SK-N-SH (cell line): ENCODE results near the gene USP40. TPM values are rescaled to one million over a fixed set of nuclear protein-coding genes. Genes with fewer than 3 reads are reported as not detected.

Experiments used
- CTCF ChIA-PET: fragments of 300-600, 350-600 bp; formaldehyde crosslinking; extraction: SDS; loops from one replicate; lab custom pipeline; 2021; lab: Yijun Ruan, JAX
- POLR2A ChIA-PET: fragments of 350-600 bp; sonication (Branson Sonifier 250); formaldehyde crosslinking; extraction: SDS; loops from one replicate; lab custom pipeline; 2020; ENCODE audit warnings: antibody characterized with exemption, inconsistent platforms; lab: Yijun Ruan, JAX
- DNase-seq: peaks from one replicate; pipeline ENCODE4 v3.0.0; 2012
- H2AFZ ChIP-seq: fragments of 200-600 bp; sonication (generic); 2 replicates; pipeline ENCODE4 v1.8.1; 2016; ENCODE audit warnings: antibody characterized with exemption, mild to moderate bottlenecking, low read depth
- H3F3A ChIP-seq: fragments of 200-600 bp; sonication (generic); replicated peaks from 2 replicates; pipeline ENCODE3; 2016; ENCODE audit warnings: antibody characterized with exemption, mild to moderate bottlenecking; ENCODE audit not compliant: insufficient read depth
- H3K27ac ChIP-seq, 2 experiments: fragments of 200-500 bp in 1 of 2; fragments of 200-600 bp in 1 of 2; sonication (Bioruptor generic) in 1 of 2; sonication (generic), shearing (Covaris generic) in 1 of 2; 2 replicates each; pipeline versions ENCODE4 v1.5.1 to v1.6.1; 2014 to 2016; ENCODE audit warnings: low read depth in 2 of 2, inconsistent platforms in 1 of 2, low read length in 1 of 2, mild to moderate bottlenecking in 1 of 2, mixed read lengths in 1 of 2
- H3K27me3 ChIP-seq: fragments of 200-600 bp; sonication (generic), shearing (Covaris generic); 2 replicates; pipeline ENCODE4 v1.6.1; 2016; ENCODE audit warnings: mixed run types; ENCODE audit not compliant: insufficient read depth
- H3K36me3 ChIP-seq, 2 experiments: fragments of 200-500 bp in 1 of 2; fragments of 200-600 bp in 1 of 2; sonication (Bioruptor generic) in 1 of 2; sonication (generic) in 1 of 2; replicated peaks in 1 of 2; 2 replicates each; pipeline versions ENCODE3 to v1.5.1; 2014 to 2016; ENCODE audit warnings: low read length in 1 of 2, mild to moderate bottlenecking in 1 of 2; ENCODE audit not compliant: insufficient read depth in 2 of 2, control insufficient read depth in 1 of 2
- H3K4me1 ChIP-seq, 2 experiments: fragments of 200-500 bp in 1 of 2; fragments of 200-600 bp in 1 of 2; sonication (Bioruptor generic) in 1 of 2; sonication (generic), shearing (Covaris generic) in 1 of 2; 2 replicates each; pipeline versions ENCODE4 v1.5.1 to v1.6.1; 2014 to 2016; ENCODE audit warnings: low read depth in 1 of 2, low read length in 1 of 2, mixed run types in 1 of 2; ENCODE audit not compliant: insufficient read depth in 2 of 2, control insufficient read depth in 1 of 2
- H3K4me2 ChIP-seq: fragments of 200-600 bp; sonication (generic), shearing (Covaris generic); 2 replicates; pipeline ENCODE4 v1.6.1; 2017; ENCODE audit warnings: mixed run types
- H3K4me3 ChIP-seq, 2 experiments: fragments of 200-500 bp in 1 of 2; fragments of 200-600 bp in 1 of 2; sonication (Bioruptor generic) in 1 of 2; sonication (generic), shearing (Covaris generic) in 1 of 2; 2 replicates each; pipeline versions ENCODE4 v1.5.1 to v1.8.1; 2014 to 2016; ENCODE audit warnings: low read depth in 2 of 2, inconsistent platforms in 1 of 2, low read length in 1 of 2, mild to moderate bottlenecking in 1 of 2, mixed read lengths in 1 of 2, moderate library complexity in 1 of 2
- H3K79me2 ChIP-seq: fragments of 200-600 bp; sonication (generic); 2 replicates; pipeline ENCODE4 v1.8.1; 2017; ENCODE audit warnings: mild to moderate bottlenecking; ENCODE audit not compliant: insufficient read depth
- H3K9ac ChIP-seq: fragments of 200-600 bp; sonication (generic); 2 replicates; pipeline ENCODE4 v1.6.1; 2017; ENCODE audit warnings: mixed run types
- H3K9me2 ChIP-seq: fragments of 200-600 bp; sonication (generic); 2 replicates; pipeline ENCODE4 v1.6.1; 2017; ENCODE audit warnings: mixed run types
- H3K9me3 ChIP-seq: fragments of 200-600 bp; sonication (generic); 2 replicates; pipeline ENCODE4 v1.6.1; 2017; ENCODE audit warnings: mixed run types, mild to moderate bottlenecking, moderate library complexity
- H4K20me1 ChIP-seq: fragments of 200-600 bp; sonication (generic); 2 replicates; pipeline ENCODE4 v1.6.1; 2017; ENCODE audit warnings: mild to moderate bottlenecking, mixed run types; ENCODE audit not compliant: insufficient read depth
- CHD2 ChIP-seq: fragments of 150-350 bp; IDR thresholded peaks from 2 replicates; pipeline ENCODE4 v1.6.1; 2018; ENCODE audit warnings: low read length; ENCODE audit not compliant: partially characterized antibody
- ELF1 ChIP-seq: IDR thresholded peaks from 2 replicates; pipeline ENCODE4 v1.4.0; 2012
- EZH2phosphoT487 ChIP-seq: fragments of 200-600 bp; sonication (generic); IDR thresholded peaks from 2 replicates; pipeline ENCODE4 v1.6.1; 2017; ENCODE audit warnings: low read depth, mixed run types, mild to moderate bottlenecking, antibody characterized with exemption, moderate library complexity, borderline replicate concordance
- FOSL2 ChIP-seq: IDR thresholded peaks from 2 replicates; pipeline ENCODE4 v1.4.0; 2012; ENCODE audit warnings: low read depth, mild to moderate bottlenecking, moderate library complexity, borderline replicate concordance
- FOXJ3 ChIP-seq: sonication (generic); formaldehyde crosslinking; IDR thresholded peaks from 2 replicates; pipeline ENCODE4 v1.5.1; 2020; ENCODE audit warnings: mild to moderate bottlenecking, missing genetic modification reagents
- NFIC ChIP-seq: IDR thresholded peaks from 2 replicates; pipeline ENCODE4 v1.4.0; 2012; ENCODE audit warnings: borderline replicate concordance
- NRF1 ChIP-seq: IDR thresholded peaks from 2 replicates; pipeline ENCODE4 v1.6.1; 2012; ENCODE audit warnings: low read depth, mild to moderate bottlenecking, low read length
- POLR2AphosphoS5 ChIP-seq: IDR thresholded peaks from 2 replicates; pipeline ENCODE4 v1.6.1; 2012; ENCODE audit warnings: low read depth, low read length
- RAD21 ChIP-seq: IDR thresholded peaks from 2 replicates; pipeline ENCODE4 v1.6.1; 2012; ENCODE audit warnings: mild to moderate bottlenecking, low read length
- RCOR1 ChIP-seq: fragments of 150-350 bp; IDR thresholded peaks from 2 replicates; pipeline ENCODE4 v1.6.1; 2017; ENCODE audit warnings: antibody characterized with exemption, low read length
- RFX5 ChIP-seq: IDR thresholded peaks from 2 replicates; pipeline ENCODE4 v1.6.1; 2012; ENCODE audit warnings: mild to moderate bottlenecking, improper control_type of control experiment, low read length
- SIN3A ChIP-seq: IDR thresholded peaks from 2 replicates; pipeline ENCODE4 v1.6.1; 2012; ENCODE audit warnings: low read depth, mild to moderate bottlenecking, low read length, moderate library complexity, borderline replicate concordance
- SMC3 ChIP-seq: IDR thresholded peaks from 2 replicates; pipeline ENCODE4 v1.6.1; 2012; ENCODE audit warnings: low read depth, low read length, improper control_type of control experiment
- TAF1 ChIP-seq: IDR thresholded peaks from 2 replicates; pipeline ENCODE4 v1.6.1; 2012; ENCODE audit warnings: low read depth, mild to moderate bottlenecking, low read length, moderate library complexity, borderline replicate concordance
- TEAD4 ChIP-seq: IDR thresholded peaks from 2 replicates; pipeline ENCODE4 v1.4.0; 2012; ENCODE audit warnings: mild to moderate bottlenecking, borderline replicate concordance; ENCODE audit not compliant: insufficient read depth
- WGBS: methylation state at CpG from one replicate; pipeline ENCODE4 v1.1.6; 2017; ENCODE audit warnings: low lambda C conversion rate; 5-methylcytosine and 5-hydroxymethylcytosine counted together
- polyA plus RNA-seq, 3 experiments: library from polyadenylated mRNA; depleted of rRNA; stranded (reverse); fragments of >200 nt; gene quantifications; 2 replicates each; pipeline ENCODE4 v1.2.3, GENCODE V29; 2012
- TF ChIP-seq, protein P1 (sequence below): IDR thresholded peaks from 2 replicates; pipeline ENCODE4 v1.4.0; 2012; ENCODE audit warnings: low read depth, borderline replicate concordance
- TF ChIP-seq, protein P2 (sequence below): IDR thresholded peaks from 2 replicates; pipeline ENCODE4 v1.4.0; 2012; ENCODE audit warnings: low read depth
- TF ChIP-seq, protein P3 (sequence below): IDR thresholded peaks from 2 replicates; pipeline ENCODE4 v1.4.0; 2012; ENCODE audit warnings: low read depth, borderline replicate concordance

Gene USP40
- polyA plus RNA-seq, 1 of the 3 experiments (the other 2 are of a cell fraction) = 37.0 TPM

DNA sequence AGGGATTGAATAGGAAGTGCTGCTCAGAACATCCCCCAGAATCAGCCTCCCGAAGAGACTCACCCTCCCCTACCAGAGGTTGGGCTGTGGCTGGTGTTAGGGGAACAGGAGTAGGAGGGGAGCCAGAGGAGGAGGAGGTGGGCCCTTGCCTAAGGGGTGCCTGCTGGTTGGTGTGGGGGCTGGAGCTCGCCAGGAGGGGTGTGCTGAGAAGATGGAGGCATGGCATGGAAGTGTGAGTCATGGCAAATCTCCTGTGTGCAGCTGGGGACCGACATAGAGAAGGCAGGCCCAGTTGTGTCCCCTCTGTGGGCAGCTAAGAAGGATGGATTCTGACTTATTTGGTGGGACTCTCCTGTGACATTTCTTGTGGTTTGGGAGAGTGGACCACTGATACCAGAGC is 138.6 kb downstream of the USP40 start:
- no peak for DNase-seq
- Histone ChIP-seq H2AFZ (no peak overlapping the region), H3K9me3 (no peaks in the 10 kb centered on the region), H3K79me2 (peaks cover 82% of the 10 kb centered on the region), H3K36me3 (peaks cover 0 to 3% of the 10 kb centered on the region in 2 experiments), H3K9me2 (no peaks in the 10 kb centered on the region), H3F3A (peaks cover 15% of the 10 kb centered on the region), H3K4me1 (peaks cover 0 to 34% of the 10 kb centered on the region in 2 experiments; a peak in 3 of 4 replicates), H3K27me3 (no peaks in the 10 kb centered on the region), H3K27ac (no peak overlapping the region), H3K4me3 (no peak overlapping the region), H4K20me1 (no peaks in the 10 kb centered on the region), H3K4me2 (no peak overlapping the region), H3K9ac (no peak overlapping the region)
- no peak for TF ChIP-seq FOSL2
- 89% methylated on average over 3 of the region's 3 CpGs for WGBS
- POLR2A ChIA-PET = no interaction called here
- CTCF ChIA-PET = interaction anchor here (2.4 to 5.1 kb wide), 2 partner anchors 11 to 16 kb away, joined by 8 to 29 read pairs; no protein-coding TSS in a partner anchor

DNA sequence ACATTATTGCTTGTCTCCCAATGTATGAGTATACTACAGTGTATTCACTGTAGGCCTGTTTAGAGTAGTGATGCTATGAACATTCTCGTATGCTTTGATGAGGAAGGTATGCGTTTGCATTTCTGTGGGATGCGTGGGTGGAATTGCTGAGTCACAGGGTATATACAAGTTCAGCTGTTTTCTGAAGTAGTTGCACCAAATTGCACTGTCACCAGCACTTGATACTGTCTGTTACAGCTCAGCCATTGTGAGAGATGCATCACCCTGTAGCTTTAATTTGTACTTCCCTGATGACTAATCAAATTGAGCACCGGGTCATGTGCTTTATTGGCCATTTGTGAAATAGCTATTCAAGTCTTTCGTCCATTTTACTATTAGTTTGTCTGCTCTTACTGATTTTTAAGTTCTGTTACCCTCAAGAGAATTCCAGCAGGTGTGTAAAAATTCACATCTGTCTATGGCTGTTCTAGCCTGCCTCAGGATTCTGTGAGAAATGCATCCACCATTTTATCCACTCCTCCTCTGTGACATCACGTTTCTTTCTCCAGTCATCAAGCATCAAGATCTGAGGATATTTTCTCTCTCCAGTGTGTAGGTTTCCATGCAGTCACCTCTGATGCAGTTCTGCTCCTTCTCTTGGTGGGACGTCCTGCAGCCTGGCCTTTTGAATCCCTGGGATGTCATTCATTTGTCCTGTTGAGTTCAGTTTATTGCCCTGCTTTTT is 139.8 kb downstream of the USP40 start:
- Histone ChIP-seq H3K79me2 (peaks cover 82% of the 10 kb centered on the region), H3K36me3 (peaks cover 0 to 3% of the 10 kb centered on the region in 2 experiments), H4K20me1 (no peaks in the 10 kb centered on the region)
- TF ChIP-seq POLR2AphosphoS5 = no peak
- TF ChIP-seq TEAD4 = no peak
- TF ChIP-seq, protein P1, sequence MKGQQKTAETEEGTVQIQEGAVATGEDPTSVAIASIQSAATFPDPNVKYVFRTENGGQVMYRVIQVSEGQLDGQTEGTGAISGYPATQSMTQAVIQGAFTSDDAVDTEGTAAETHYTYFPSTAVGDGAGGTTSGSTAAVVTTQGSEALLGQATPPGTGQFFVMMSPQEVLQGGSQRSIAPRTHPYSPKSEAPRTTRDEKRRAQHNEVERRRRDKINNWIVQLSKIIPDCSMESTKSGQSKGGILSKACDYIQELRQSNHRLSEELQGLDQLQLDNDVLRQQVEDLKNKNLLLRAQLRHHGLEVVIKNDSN = 0 out of 2 replicates have a peak, but pooled peaks have one; percentile 15
- no peak for TF ChIP-seq SIN3A
- TF ChIP-seq FOXJ3 (CRISPR knock-in tag) = no peak
- TF ChIP-seq EZH2phosphoT487 = no peak
- TF ChIP-seq ELF1 = no peak
- no peak for TF ChIP-seq TAF1
- TF ChIP-seq RAD21 = no peak
- no peak for TF ChIP-seq RCOR1
- TF ChIP-seq NRF1 = no peak
- 0 out of 2 replicates have a peak, but pooled peaks have one; percentile 27 for TF ChIP-seq FOSL2
- no peak for TF ChIP-seq RFX5
- no peak for TF ChIP-seq NFIC
- no peak for TF ChIP-seq CHD2
- TF ChIP-seq SMC3 = no peak
- TF ChIP-seq, protein P2, sequence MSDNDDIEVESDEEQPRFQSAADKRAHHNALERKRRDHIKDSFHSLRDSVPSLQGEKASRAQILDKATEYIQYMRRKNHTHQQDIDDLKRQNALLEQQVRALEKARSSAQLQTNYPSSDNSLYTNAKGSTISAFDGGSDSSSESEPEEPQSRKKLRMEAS = no peak
- TF ChIP-seq, protein P3, sequence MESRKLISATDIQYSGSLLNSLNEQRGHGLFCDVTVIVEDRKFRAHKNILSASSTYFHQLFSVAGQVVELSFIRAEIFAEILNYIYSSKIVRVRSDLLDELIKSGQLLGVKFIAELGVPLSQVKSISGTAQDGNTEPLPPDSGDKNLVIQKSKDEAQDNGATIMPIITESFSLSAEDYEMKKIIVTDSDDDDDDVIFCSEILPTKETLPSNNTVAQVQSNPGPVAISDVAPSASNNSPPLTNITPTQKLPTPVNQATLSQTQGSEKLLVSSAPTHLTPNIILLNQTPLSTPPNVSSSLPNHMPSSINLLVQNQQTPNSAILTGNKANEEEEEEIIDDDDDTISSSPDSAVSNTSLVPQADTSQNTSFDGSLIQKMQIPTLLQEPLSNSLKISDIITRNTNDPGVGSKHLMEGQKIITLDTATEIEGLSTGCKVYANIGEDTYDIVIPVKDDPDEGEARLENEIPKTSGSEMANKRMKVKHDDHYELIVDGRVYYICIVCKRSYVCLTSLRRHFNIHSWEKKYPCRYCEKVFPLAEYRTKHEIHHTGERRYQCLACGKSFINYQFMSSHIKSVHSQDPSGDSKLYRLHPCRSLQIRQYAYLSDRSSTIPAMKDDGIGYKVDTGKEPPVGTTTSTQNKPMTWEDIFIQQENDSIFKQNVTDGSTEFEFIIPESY = no peak
- TF ChIP-seq, all 33 proteins: peak for 2
- peaks cover 0 to 39% of the 10 kb centered on the region in 2 experiments; a peak in 3 of 4 replicates for H3K4me1 ChIP-seq
- no peak overlapping the region for H3K4me3 ChIP-seq
- CTCF ChIA-PET = interaction anchor here (1.2 to 5.1 kb wide), 3 partner anchors 10 to 18 kb away, joined by 3 to 29 read pairs (median 8); no protein-coding TSS in a partner anchor
- no peak overlapping the region for H2AFZ ChIP-seq
- POLR2A ChIA-PET = no interaction called here
- H3F3A ChIP-seq = peaks cover 15% of the 10 kb centered on the region
- no peak overlapping the region for H3K9ac ChIP-seq
- WGBS = 50% methylated on average over 7 of the region's 7 CpGs
- H3K9me3 ChIP-seq = no peaks in the 10 kb centered on the region
- H3K4me2 ChIP-seq = no peak overlapping the region
- peak overlapping the region in 1 of 2 experiments; percentile 13; a peak in 1 of 4 replicates for H3K27ac ChIP-seq
- no peak for DNase-seq
- H3K27me3 ChIP-seq = no peaks in the 10 kb centered on the region
- no peaks in the 10 kb centered on the region for H3K9me2 ChIP-seq
